ENCODE results near the gene YWHAG. TPM values are rescaled to one million over a fixed set of nuclear protein-coding genes. Genes with fewer than 3 reads are reported as not detected.

YWHAG gene
- total and polyA plus RNA-seq, 9 of the 15 experiments (the other 6 are each of a cell fraction or from before 2014, with no cell fraction given): 30.4 to 246 (median 94.5) TPM

GRCh38 chr7:76315364-76315763 lies 43.4 kb downstream of the YWHAG start (continued):
- TF ChIP-seq ZNF407 (IDR thresholded peaks at IDR 0.05; ENCODE audit: low read depth): no peak
- no peak for TF ChIP-seq CHD7 (IDR thresholded peaks at IDR 0.05; ENCODE audit: low read depth, low read length)
- TF ChIP-seq ARNT (IDR thresholded peaks at IDR 0.05): no peak
- TF ChIP-seq ZNF511 (CRISPR knock-in tag; IDR thresholded peaks at IDR 0.05): no peak
- no peak for TF ChIP-seq SRSF3 (IDR thresholded peaks at IDR 0.05; ENCODE audit: insufficient read depth, low read length)
- TF ChIP-seq GATA2 (CRISPR knock-in tag; IDR thresholded peaks at IDR 0.05): no peak
- TF ChIP-seq BHLHE40 (IDR thresholded peaks at IDR 0.05; ENCODE audit: low read length): peak; percentile 25; the same call in 1 of the 2 replicates
- no peak for TF ChIP-seq TBL1XR1 (IDR thresholded peaks at IDR 0.05; ENCODE audit: low read length in 2 of 2)
